Smooth muscle cell (in vitro differentiated cells): ENCODE data around the gene PRR18. TPM values are rescaled to one million over a fixed set of nuclear protein-coding genes. Genes with fewer than 3 reads are reported as not detected.

Source experiments
- DNase-seq: peaks from one replicate; lab custom pipeline; 2025; ENCODE audit not compliant: unreplicated experiment; lab: John Stamatoyannopoulos, UW
- H2AFZ ChIP-seq: fragments of 200-600 bp; sonication (generic); 2 replicates; pipeline ENCODE4 v1.6.0; 2016; ENCODE audit warnings: antibody characterized with exemption, low read depth, mild to moderate bottlenecking
- H3F3A ChIP-seq: fragments of 200-600 bp; sonication (generic); 2 replicates; pipeline ENCODE4 v1.6.0; 2017; ENCODE audit warnings: antibody characterized with exemption, low read depth
- H3K27ac ChIP-seq: fragments of 200-600 bp; sonication (generic); 2 replicates; pipeline ENCODE4 v1.5.1; 2016; ENCODE audit warnings: low read depth, mild to moderate bottlenecking
- H3K27me3 ChIP-seq: fragments of 200-600 bp; sonication (generic); 2 replicates; pipeline ENCODE4 v1.6.1; 2016; ENCODE audit warnings: low read depth, mild to moderate bottlenecking
- H3K36me3 ChIP-seq: fragments of 200-600 bp; sonication (generic); 2 replicates; pipeline ENCODE4 v1.5.1; 2016; ENCODE audit warnings: low read depth
- H3K4me1 ChIP-seq: fragments of 200-600 bp; sonication (generic); 2 replicates; pipeline ENCODE4 v1.5.1; 2016; ENCODE audit warnings: low read depth
- H3K4me2 ChIP-seq: fragments of 200-600 bp; sonication (generic); 2 replicates; pipeline ENCODE4 v1.6.0; 2016; ENCODE audit warnings: mild to moderate bottlenecking
- H3K4me3 ChIP-seq: fragments of 200-600 bp; sonication (generic); 2 replicates; pipeline ENCODE4 v1.5.1; 2016; ENCODE audit warnings: mild to moderate bottlenecking
- H3K79me2 ChIP-seq: fragments of 200-600 bp; sonication (generic); 2 replicates; pipeline ENCODE4 v1.6.0; 2016; ENCODE audit warnings: low read depth, mild to moderate bottlenecking
- H3K9ac ChIP-seq: fragments of 200-600 bp; sonication (generic); 2 replicates; pipeline ENCODE4 v1.6.0; 2016; ENCODE audit warnings: low read depth
- H3K9me3 ChIP-seq: fragments of 200-600 bp; sonication (generic); replicated peaks from 2 replicates; pipeline ENCODE4 v1.5.1; 2016; ENCODE audit warnings: low read depth
- H4K20me1 ChIP-seq: fragments of 200-600 bp; sonication (generic); 2 replicates; pipeline ENCODE4 v1.6.0; 2016; ENCODE audit warnings: low read depth
- CTCF ChIP-seq: fragments of 200-600 bp; sonication (generic); IDR thresholded peaks from 2 replicates; pipeline ENCODE4 v1.5.1; 2017; ENCODE audit warnings: borderline replicate concordance, mild to moderate bottlenecking, antibody characterized with exemption; ENCODE audit not compliant: insufficient read depth, poor library complexity, severe bottlenecking
- WGBS: methylation state at CpG from one replicate; pipeline ENCODE4 v1.1.7; 2016; ENCODE audit warnings: low lambda C conversion rate; 5-methylcytosine and 5-hydroxymethylcytosine counted together
- polyA plus RNA-seq: library from polyadenylated mRNA; unstranded; fragments of >200 nt; fragmentation: Nextera tagmentation; extraction: Ambion mirVana; gene quantifications from 2 replicates; pipeline ENCODE4 v1.2.1, GENCODE V29; 2016
- total RNA-seq: library from RNA; depleted of rRNA; stranded (reverse); fragments of >200 nt; gene quantifications from 2 replicates; pipeline ENCODE4 v1.2.3, GENCODE V29; 2014

PRR18 gene
- total and polyA plus RNA-seq, 2 experiments from 2014 or later = not detected

DNA sequence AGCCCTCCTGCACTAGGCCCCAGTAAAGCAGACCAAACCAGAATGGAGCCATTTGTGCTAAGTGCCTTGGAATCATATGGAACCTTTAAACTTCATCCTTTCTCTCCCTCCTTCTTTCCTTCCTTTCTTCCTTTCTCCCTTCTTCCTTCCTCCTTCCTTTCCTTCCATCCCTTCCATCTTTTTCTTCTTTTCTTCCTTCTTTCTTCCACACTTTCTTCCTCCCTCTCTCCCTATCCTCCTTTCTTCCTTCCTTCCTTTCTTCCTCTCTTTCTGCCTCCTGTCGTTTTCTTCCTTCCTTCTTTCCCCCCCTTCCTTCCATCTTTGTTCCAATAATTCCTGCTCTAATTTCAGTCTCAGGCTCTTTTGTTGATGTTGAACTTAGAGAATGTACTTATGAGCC, 45.3 kb upstream of the PRR18 start:
- H4K20me1 ChIP-seq = no peaks in the 10 kb centered on the region
- H3K9me3 ChIP-seq = no peaks in the 10 kb centered on the region
- no peak overlapping the region for H3K4me3 ChIP-seq
- no peaks in the 10 kb centered on the region for H3K79me2 ChIP-seq
- no peak overlapping the region for H3K4me2 ChIP-seq
- TF ChIP-seq CTCF = no peak
- no peak overlapping the region for H2AFZ ChIP-seq
- H3F3A ChIP-seq = no peaks in the 10 kb centered on the region
- H3K27me3 ChIP-seq = no peaks in the 10 kb centered on the region
- no peaks in the 10 kb centered on the region for H3K4me1 ChIP-seq
- 97% methylated on average over 1 of the region's 1 CpG for WGBS
- H3K27ac ChIP-seq = no peak overlapping the region
- DNase-seq = no peak
- H3K9ac ChIP-seq = no peak overlapping the region
- no peaks in the 10 kb centered on the region for H3K36me3 ChIP-seq

DNA sequence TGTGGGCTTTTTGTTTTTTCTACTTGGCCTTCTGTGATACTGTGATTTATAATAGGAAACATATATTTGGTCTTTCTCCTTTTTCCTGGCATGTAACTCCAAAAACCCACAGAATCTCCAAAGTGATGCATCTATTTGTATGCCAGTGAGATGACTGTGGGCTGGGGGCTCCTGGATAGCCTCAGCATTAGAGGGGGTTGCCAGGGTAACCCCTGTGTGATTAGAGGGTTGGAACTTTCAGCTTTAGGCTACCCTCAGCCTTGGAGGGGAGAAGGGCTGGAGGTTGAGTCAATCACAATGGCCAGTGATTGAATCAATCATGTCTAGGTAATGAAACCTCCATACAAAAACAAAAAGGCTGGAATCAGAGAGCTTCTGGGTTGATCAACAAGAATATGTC, 44.7 kb upstream of the PRR18 start:
- H3K36me3 ChIP-seq = no peaks in the 10 kb centered on the region
- no peaks in the 10 kb centered on the region for H3K4me1 ChIP-seq
- no peak for TF ChIP-seq CTCF
- H3K27me3 ChIP-seq = no peaks in the 10 kb centered on the region
- no peak overlapping the region for H3K27ac ChIP-seq
- H3K9ac ChIP-seq = no peak overlapping the region
- no peak overlapping the region for H2AFZ ChIP-seq
- no peak overlapping the region for H3K4me3 ChIP-seq
- no peak overlapping the region for H3K4me2 ChIP-seq
- H4K20me1 ChIP-seq = no peaks in the 10 kb centered on the region
- H3F3A ChIP-seq = no peaks in the 10 kb centered on the region
- H3K9me3 ChIP-seq = no peaks in the 10 kb centered on the region
- no peaks in the 10 kb centered on the region for H3K79me2 ChIP-seq
- DNase-seq = no peak

DNA sequence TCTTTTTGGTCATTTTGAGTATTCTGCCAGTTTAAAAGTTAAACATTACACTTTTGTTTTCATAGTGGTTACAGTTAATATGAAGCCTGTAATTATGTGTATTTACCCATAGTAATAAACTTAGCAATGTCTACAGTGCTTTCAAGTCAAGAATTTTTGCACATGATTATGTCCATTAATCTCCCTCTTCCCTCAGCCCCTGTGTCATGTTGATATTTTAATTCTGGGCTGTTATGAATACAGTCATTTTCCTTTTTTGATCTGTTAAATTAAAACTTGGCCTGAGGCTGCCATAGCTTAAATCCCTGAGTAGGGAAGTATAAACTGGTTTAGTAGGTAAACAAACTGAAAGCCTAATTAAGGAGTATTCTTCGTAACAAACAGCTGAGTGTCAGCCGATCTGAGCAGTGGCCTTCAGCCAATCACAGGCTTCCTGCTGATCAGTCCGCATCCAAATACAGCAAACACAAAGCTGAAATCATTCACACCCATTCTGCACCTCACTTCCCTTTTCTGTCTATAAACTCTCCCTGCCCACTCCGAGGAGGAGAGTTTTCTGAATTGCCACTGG, 43.6 kb upstream of the PRR18 start:
- H2AFZ ChIP-seq = peak overlapping the region; percentile 68
- H3K79me2 ChIP-seq = no peaks in the 10 kb centered on the region
- no peaks in the 10 kb centered on the region for H3K4me1 ChIP-seq
- H3K9ac ChIP-seq = no peak overlapping the region
- no peaks in the 10 kb centered on the region for H3K9me3 ChIP-seq
- no peaks in the 10 kb centered on the region for H3K27me3 ChIP-seq
- H4K20me1 ChIP-seq = no peaks in the 10 kb centered on the region
- no peaks in the 10 kb centered on the region for H3F3A ChIP-seq
- no peak overlapping the region for H3K27ac ChIP-seq
- DNase-seq = no peak
- 46% methylated on average over 4 of the region's 4 CpGs for WGBS
- peak overlapping the region; percentile 0 for H3K4me3 ChIP-seq
- TF ChIP-seq CTCF = no peak
- H3K4me2 ChIP-seq = peak overlapping the region; percentile 6
- no peaks in the 10 kb centered on the region for H3K36me3 ChIP-seq

GRCh38 chr6:166348305-166348949, 40.2 kb upstream of the PRR18 start:
- Histone ChIP-seq H3F3A (no peaks in the 10 kb centered on the region), H3K4me2 (no peak overlapping the region), H3K36me3 (no peaks in the 10 kb centered on the region), H3K27ac (no peak overlapping the region), H2AFZ (no peak overlapping the region), H3K9ac (no peak overlapping the region), H4K20me1 (no peaks in the 10 kb centered on the region), H3K79me2 (no peaks in the 10 kb centered on the region), H3K9me3 (no peaks in the 10 kb centered on the region), H3K4me1 (peaks cover 3% of the 10 kb centered on the region), H3K4me3 (no peak overlapping the region), H3K27me3 (no peaks in the 10 kb centered on the region)
- TF ChIP-seq CTCF = no peak
- DNase-seq = no peak
- WGBS = 93% methylated on average over 6 of the region's 6 CpGs
